ENCODE data around the gene PLA1A. TPM values are rescaled to one million over a fixed set of nuclear protein-coding genes. Genes with fewer than 3 reads are reported as not detected.

PLA1A gene
- total RNA-seq, 1 experiment from 2014 or later: not detected

Other genes with a start within 250 kb of the PLA1A start
- 46.8 and 51.7 TPM in 2 replicates for gene TMEM39A, start 134.3 kb upstream of the PLA1A start, total RNA-seq (2021)
- 8.8 and 11.9 TPM in 2 replicates for gene POGLUT1, start 128.9 kb upstream of the PLA1A start, total RNA-seq (2021)
- 145 and 203 TPM in 2 replicates for gene TIMMDC1, start 99.3 kb upstream of the PLA1A start, total RNA-seq (2021)
- gene CD80, start 38.3 kb upstream of the PLA1A start, total RNA-seq (2021): not detected in 2 replicates
- 1.4 and 1.6 TPM in 2 replicates for gene ADPRH, start 18.4 kb upstream of the PLA1A start, total RNA-seq (2021)
- gene POPDC2, start 62.7 kb downstream of the PLA1A start, total RNA-seq (2021): 3.0 and 3.5 TPM in 2 replicates
- 57.6 and 61.4 TPM in 2 replicates for gene COX17, start 79.5 kb downstream of the PLA1A start, total RNA-seq (2021)
- 0.48 and 1.2 TPM in 2 replicates for gene CFAP91, start 105.1 kb downstream of the PLA1A start, total RNA-seq (2021)
- not detected in 2 replicates for gene NR1I2, start 184.2 kb downstream of the PLA1A start, total RNA-seq (2021)

All from PC-9 (cell line).